ENCODE data around the gene RETN.

RETN gene

GRCh38 chr19:7698583-7698982 lies 29.7 kb downstream of the RETN start:
- H3K4me3 Mint-ChIP-seq, result peak overlapping the region; percentile 33

GRCh38 chr19:7699003-7699402 lies 30.2 kb downstream of the RETN start:
- Mint-ChIP-seq H3K4me1 (peaks cover 59% of the 10 kb centered on the region), H3K27me3 (no peaks in the 10 kb centered on the region), H3K4me3 (peak overlapping the region; percentile 33), H3K27ac (peak overlapping the region; percentile 97), H3K9me3 (no peaks in the 10 kb centered on the region), H3K36me3 (peaks cover 8% of the 10 kb centered on the region)
- ATAC-seq (ENCODE audit: low read depth) (no peak), DNase-seq (ENCODE audit: low spot score in 2 of 2) (no peak)

More at GRCh38 chr19:7698583-7698982, 29.7 kb downstream of the RETN start:
- DNase-seq (ENCODE audit: low spot score in 2 of 2) (no peak), ATAC-seq (ENCODE audit: low read depth) (no peak)
- Mint-ChIP-seq H3K36me3 (peaks cover 8% of the 10 kb centered on the region), H3K27ac (peak overlapping the region; percentile 97), H3K4me1 (peaks cover 56% of the 10 kb centered on the region), H3K9me3 (no peaks in the 10 kb centered on the region), H3K27me3 (no peaks in the 10 kb centered on the region)

- Mint-ChIP-seq H3K4me3 (peak overlapping the region; percentile 72), H3K27me3 (no peaks in the 10 kb centered on the region), H3K36me3 (peaks cover 8% of the 10 kb centered on the region), H3K4me1 (peaks cover 60% of the 10 kb centered on the region), H3K9me3 (no peaks in the 10 kb centered on the region), H3K27ac (peak overlapping the region; percentile 97)
- ATAC-seq (ENCODE audit: low read depth) (peak; percentile 17), DNase-seq (ENCODE audit: low spot score in 2 of 2) (no peak)
Observed at GRCh38 chr19:7699417-7700401, 30.9 kb downstream of the RETN start.

GRCh38 chr19:7701049-7701653 lies 32.3 kb downstream of the RETN start:
- ATAC-seq (ENCODE audit: low read depth) (no peak), DNase-seq (ENCODE audit: low spot score in 2 of 2) (no peak)
- H3K27ac Mint-ChIP-seq, result peak overlapping the region; percentile 97
- peak overlapping the region; percentile 64 for H3K4me3 Mint-ChIP-seq
- no peaks in the 10 kb centered on the region for H3K27me3 Mint-ChIP-seq
- H3K36me3 Mint-ChIP-seq, result peaks cover 8% of the 10 kb centered on the region
- H3K9me3 Mint-ChIP-seq, result no peaks in the 10 kb centered on the region
- H3K4me1 Mint-ChIP-seq, result peaks cover 62% of the 10 kb centered on the region

GRCh38 chr19:7701654-7702457 lies 33.0 kb downstream of the RETN start, which contains the start of gene FCER2:
FCER2 (minus strand) TSS chr19:7702131; CDS start chr19:7699760, 2,371 bp downstream.
- Mint-ChIP-seq H3K36me3 (peaks cover 5% of the 10 kb centered on the region), H3K27ac (peak within 1 kb of the TSS; percentile 97), H3K4me3 (peak within 1 kb of the TSS; percentile 64), H3K9me3 (no peaks in the 10 kb centered on the region), H3K27me3 (no peaks in the 10 kb centered on the region), H3K4me1 (peaks cover 66% of the 10 kb centered on the region)
- ATAC-seq (ENCODE audit: low read depth) (peak; percentile 59), DNase-seq (ENCODE audit: low spot score in 2 of 2) (peak; percentile 55 to 66)

- H3K4me1 Mint-ChIP-seq, result peaks cover 69% of the 10 kb centered on the region
- peak overlapping the region; percentile 97 for H3K27ac Mint-ChIP-seq
Observed at GRCh38 chr19:7703332-7703731, 34.5 kb downstream of the RETN start.

GRCh38 chr19:7704280-7705060 lies 35.6 kb downstream of the RETN start:
- H3K4me3 Mint-ChIP-seq, result peak overlapping the region; percentile 25
- H3K27me3 Mint-ChIP-seq, result no peaks in the 10 kb centered on the region
- peaks cover 68% of the 10 kb centered on the region for H3K4me1 Mint-ChIP-seq
- ATAC-seq (ENCODE audit: low read depth), result no peak
- peaks cover 3% of the 10 kb centered on the region for H3K36me3 Mint-ChIP-seq
- peak overlapping the region; percentile 97 for H3K27ac Mint-ChIP-seq
- no peaks in the 10 kb centered on the region for H3K9me3 Mint-ChIP-seq
- DNase-seq (ENCODE audit: low spot score in 2 of 2), result no peak

More at GRCh38 chr19:7703332-7703731, 34.5 kb downstream of the RETN start:
- peak overlapping the region; percentile 44 for H3K4me3 Mint-ChIP-seq
- DNase-seq (ENCODE audit: low spot score in 2 of 2), result no peak
- H3K27me3 Mint-ChIP-seq, result no peaks in the 10 kb centered on the region
- no peaks in the 10 kb centered on the region for H3K9me3 Mint-ChIP-seq
- ATAC-seq (ENCODE audit: low read depth), result no peak
- peaks cover 5% of the 10 kb centered on the region for H3K36me3 Mint-ChIP-seq

GRCh38 chr19:7705387-7706187 lies 36.7 kb downstream of the RETN start:
- peaks cover 64% of the 10 kb centered on the region for H3K4me1 Mint-ChIP-seq
- H3K4me3 Mint-ChIP-seq, result peak overlapping the region; percentile 71
- peak overlapping the region; percentile 97 for H3K27ac Mint-ChIP-seq
- no peaks in the 10 kb centered on the region for H3K9me3 Mint-ChIP-seq
- DNase-seq (ENCODE audit: low spot score in 2 of 2) (peak; percentile 72 to 86), ATAC-seq (ENCODE audit: low read depth) (peak; percentile 79)
- H3K27me3 Mint-ChIP-seq, result no peaks in the 10 kb centered on the region
- no peaks in the 10 kb centered on the region for H3K36me3 Mint-ChIP-seq

GRCh38 chr19:7706188-7706954 lies 37.5 kb downstream of the RETN start:
- no peak for ATAC-seq (ENCODE audit: low read depth)
- Mint-ChIP-seq H3K27ac (peak overlapping the region; percentile 97), H3K4me3 (peak overlapping the region; percentile 71), H3K9me3 (no peaks in the 10 kb centered on the region), H3K36me3 (no peaks in the 10 kb centered on the region), H3K27me3 (no peaks in the 10 kb centered on the region), H3K4me1 (peaks cover 63% of the 10 kb centered on the region)
- DNase-seq (ENCODE audit: low spot score in 2 of 2), result no peak

- H3K4me3 Mint-ChIP-seq, result peak overlapping the region; percentile 71
- no peaks in the 10 kb centered on the region for H3K27me3 Mint-ChIP-seq
- H3K27ac Mint-ChIP-seq, result peak overlapping the region; percentile 97
- H3K4me1 Mint-ChIP-seq, result peaks cover 57% of the 10 kb centered on the region
- H3K9me3 Mint-ChIP-seq, result no peaks in the 10 kb centered on the region
- ATAC-seq (ENCODE audit: low read depth) (no peak), DNase-seq (ENCODE audit: low spot score in 2 of 2) (no peak)
- H3K36me3 Mint-ChIP-seq, result no peaks in the 10 kb centered on the region
Observed at GRCh38 chr19:7706955-7707456, 38.2 kb downstream of the RETN start.

- no peak for DNase-seq (ENCODE audit: low spot score in 2 of 2)
- Mint-ChIP-seq H3K27me3 (no peaks in the 10 kb centered on the region), H3K4me1 (peaks cover 41% of the 10 kb centered on the region), H3K4me3 (no peak overlapping the region), H3K9me3 (no peaks in the 10 kb centered on the region), H3K27ac (peak overlapping the region; percentile 7), H3K36me3 (no peaks in the 10 kb centered on the region)
- ATAC-seq (ENCODE audit: low read depth), result no peak
Observed at GRCh38 chr19:7709932-7710460, 41.1 kb downstream of the RETN start.

Measured in memory B cell (primary cell).